ENCODE measurements around the gene CD7. TPM values are rescaled to one million over a fixed set of nuclear protein-coding genes. Genes with fewer than 3 reads are reported as not detected.

CD7 gene
- total RNA-seq, 1 donor from 2014 or later: not detected

GRCh38 chr17:82330322-82331239 lies 13.2 kb upstream of the CD7 start:
- H3K4me3 ChIP-seq (ENCODE audit: low read depth, low read length): no peak overlapping the region
- no peak for DNase-seq (ENCODE audit: low read depth)
- TF ChIP-seq, protein P1, sequence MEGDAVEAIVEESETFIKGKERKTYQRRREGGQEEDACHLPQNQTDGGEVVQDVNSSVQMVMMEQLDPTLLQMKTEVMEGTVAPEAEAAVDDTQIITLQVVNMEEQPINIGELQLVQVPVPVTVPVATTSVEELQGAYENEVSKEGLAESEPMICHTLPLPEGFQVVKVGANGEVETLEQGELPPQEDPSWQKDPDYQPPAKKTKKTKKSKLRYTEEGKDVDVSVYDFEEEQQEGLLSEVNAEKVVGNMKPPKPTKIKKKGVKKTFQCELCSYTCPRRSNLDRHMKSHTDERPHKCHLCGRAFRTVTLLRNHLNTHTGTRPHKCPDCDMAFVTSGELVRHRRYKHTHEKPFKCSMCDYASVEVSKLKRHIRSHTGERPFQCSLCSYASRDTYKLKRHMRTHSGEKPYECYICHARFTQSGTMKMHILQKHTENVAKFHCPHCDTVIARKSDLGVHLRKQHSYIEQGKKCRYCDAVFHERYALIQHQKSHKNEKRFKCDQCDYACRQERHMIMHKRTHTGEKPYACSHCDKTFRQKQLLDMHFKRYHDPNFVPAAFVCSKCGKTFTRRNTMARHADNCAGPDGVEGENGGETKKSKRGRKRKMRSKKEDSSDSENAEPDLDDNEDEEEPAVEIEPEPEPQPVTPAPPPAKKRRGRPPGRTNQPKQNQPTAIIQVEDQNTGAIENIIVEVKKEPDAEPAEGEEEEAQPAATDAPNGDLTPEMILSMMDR (conservative IDR thresholded peaks at IDR 0.05; ENCODE audit: low read depth, low read length): no peak

DNA sequence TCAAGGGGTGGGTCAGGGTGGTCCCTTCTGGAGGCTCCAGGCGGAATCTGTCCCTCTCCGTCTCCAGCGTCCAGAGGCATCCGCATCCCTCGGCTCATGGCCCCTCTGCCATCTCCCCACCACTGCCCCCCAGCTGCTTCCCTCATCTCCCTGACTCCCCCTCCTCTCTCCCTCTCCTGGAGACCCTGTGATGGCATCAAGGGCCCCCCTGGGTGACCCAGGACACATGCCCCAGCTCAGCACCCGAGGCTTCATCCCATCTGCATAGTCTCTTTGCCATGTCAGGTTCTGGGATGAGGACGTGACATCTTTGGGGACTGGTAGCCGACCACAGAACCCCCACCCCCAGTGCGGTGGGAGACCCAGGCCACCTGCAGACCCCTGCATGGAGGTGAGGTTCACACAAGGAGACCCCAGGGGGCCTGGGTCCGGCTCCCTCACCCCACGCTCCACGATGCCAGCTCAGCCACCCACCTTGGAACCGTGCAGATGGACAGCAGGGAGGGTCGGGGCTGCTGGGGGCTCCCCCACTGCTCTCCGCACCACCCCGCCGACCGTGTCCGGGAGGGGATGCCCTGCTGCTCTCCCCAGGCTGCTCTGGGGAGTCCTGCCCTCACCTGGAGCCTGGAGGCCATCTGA lies 12.4 kb upstream of the CD7 start:
- TF ChIP-seq, protein P1 (conservative IDR thresholded peaks at IDR 0.05; ENCODE audit: low read depth, low read length): no peak
- no peak overlapping the region for H3K4me3 ChIP-seq (ENCODE audit: low read depth, low read length)
- no peak for DNase-seq (ENCODE audit: low read depth)

GRCh38 chr17:82328994-82329507 lies 11.6 kb upstream of the CD7 start:
- H3K4me3 ChIP-seq (ENCODE audit: low read depth, low read length): no peak overlapping the region
- DNase-seq (ENCODE audit: low read depth): no peak
- TF ChIP-seq, protein P1 (conservative IDR thresholded peaks at IDR 0.05; ENCODE audit: low read depth, low read length): no peak

GRCh38 chr17:82328141-82328993 lies 11.0 kb upstream of the CD7 start:
- H3K4me3 ChIP-seq (ENCODE audit: low read depth, low read length): no peak overlapping the region
- DNase-seq (ENCODE audit: low read depth): no peak
- TF ChIP-seq, protein P1 (conservative IDR thresholded peaks at IDR 0.05; ENCODE audit: low read depth, low read length): no peak

- TF ChIP-seq, protein P1 (conservative IDR thresholded peaks at IDR 0.05; ENCODE audit: low read depth, low read length): no peak
- no peak for DNase-seq (ENCODE audit: low read depth)
- no peak overlapping the region for H3K4me3 ChIP-seq (ENCODE audit: low read depth, low read length)
Measured at GRCh38 chr17:82327757-82328140, 10.3 kb upstream of the CD7 start.

DNA sequence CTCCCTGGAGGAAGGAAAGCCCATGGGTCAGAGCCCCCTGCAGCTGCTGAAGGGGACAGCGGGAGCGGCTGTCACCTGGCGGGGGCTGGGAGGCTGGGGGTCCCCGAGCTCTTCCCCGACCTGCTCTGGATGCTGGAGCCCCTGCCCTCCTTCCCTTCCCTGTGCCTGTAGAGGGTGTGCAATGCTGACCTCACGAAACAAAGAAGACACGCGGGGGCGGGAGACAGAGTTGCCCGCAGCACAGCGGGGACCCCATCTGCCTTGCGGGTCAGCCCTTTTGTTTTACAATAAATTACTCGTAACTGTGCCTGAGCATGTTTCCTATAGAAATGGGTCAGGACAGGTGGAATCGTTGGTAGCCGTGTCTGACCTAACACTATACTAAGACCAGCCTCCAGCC lies 9.9 kb upstream of the CD7 start:
- TF ChIP-seq, protein P1 (conservative IDR thresholded peaks at IDR 0.05; ENCODE audit: low read depth, low read length): no peak
- no peak for DNase-seq (ENCODE audit: low read depth)
- H3K4me3 ChIP-seq (ENCODE audit: low read depth, low read length): no peak overlapping the region
